Fibroblast of lung (primary cell): ENCODE data around the gene COL4A2.

Source experiments
- CTCF ChIP-seq, 2 donors: IDR thresholded peaks in 1 of 2; conservative IDR thresholded peaks in 1 of 2; 1 replicate in 1 of 2; 2 replicates in 1 of 2; pipeline ENCODE4 v1.5.1; 2011 to 2012; ENCODE audit warnings: low read length in 2 of 2, control low read depth in 1 of 2, inconsistent platforms in 1 of 2, low read depth in 1 of 2, mild to moderate bottlenecking in 1 of 2
- EZH2 ChIP-seq: IDR thresholded peaks from 2 replicates; pipeline ENCODE4 v1.5.1; 2012; ENCODE audit warnings: low read length, control low read depth, mild to moderate bottlenecking; ENCODE audit errors: missing control alignments

- TF ChIP-seq EZH2 (no peak), CTCF (conservative IDR thresholded peaks at IDR 0.05 in 1 of 2, IDR thresholded peaks at IDR 0.05 in 1 of 2; ENCODE audit: low read depth in 1 of 2, low read length in 2 of 2) (no peak)
Observed at GRCh38 chr13:110420626-110421025, 113.5 kb downstream of the COL4A2 start.
